CD14-positive monocyte (primary cell): ENCODE measurements around the gene RASD1. TPM values are rescaled to one million over a fixed set of nuclear protein-coding genes. Genes with fewer than 3 reads are reported as not detected.
"Not testable (repeated sequence)": the region's sequence is repeated elsewhere in the genome, so short reads cannot be mapped to it uniquely, and the experiment has no call there.

Experiments
- DNase-seq, 3 donors: peaks; one replicate each; pipeline ENCODE4 v3.0.0-alpha.2; 2011 to 2022
- H2AFZ ChIP-seq: 2 replicates; pipeline ENCODE4 v1.6.0; 2012; ENCODE audit warnings: mild to moderate bottlenecking, low read depth, low read length, inconsistent platforms; ENCODE audit not compliant: insufficient read depth, poor library complexity, severe bottlenecking
- H3K27ac ChIP-seq, 2 donors: 1 replicate in 1 of 2; 2 replicates in 1 of 2; pipeline ENCODE4 v1.5.1; 2012 to 2013; ENCODE audit warnings: low read length in 2 of 2, control low read depth in 1 of 2, inconsistent platforms in 1 of 2, low read depth in 1 of 2, mild to moderate bottlenecking in 1 of 2
- H3K27me3 ChIP-seq, 2 donors: one replicate each; pipeline versions ENCODE4 v1.6.0 to v1.6.1; 2011 to 2013; ENCODE audit warnings: low read length in 2 of 2; ENCODE audit not compliant: control insufficient read depth in 2 of 2, insufficient read depth in 2 of 2
- H3K36me3 ChIP-seq, 2 donors: replicated peaks in 1 of 2; 1 replicate in 1 of 2; 2 replicates in 1 of 2; pipeline versions ENCODE4 v1.5.1 to v1.6.1; 2012 to 2013; ENCODE audit warnings: low read length in 2 of 2, control low read depth in 1 of 2, inconsistent platforms in 1 of 2, mild to moderate bottlenecking in 1 of 2; ENCODE audit not compliant: insufficient read depth in 2 of 2, control insufficient read depth in 1 of 2
- H3K4me1 ChIP-seq, 2 donors: 1 replicate in 1 of 2; 2 replicates in 1 of 2; pipeline versions ENCODE4 v1.5.1 to v1.6.1; 2012 to 2013; ENCODE audit warnings: low read length in 2 of 2, control low read depth in 1 of 2, inconsistent platforms in 1 of 2, mild to moderate bottlenecking in 1 of 2, moderate library complexity in 1 of 2; ENCODE audit not compliant: insufficient read depth in 2 of 2, control insufficient read depth in 1 of 2
- H3K4me2 ChIP-seq: replicated peaks from 2 replicates; pipeline ENCODE3; 2012; ENCODE audit warnings: low read length, moderate library complexity, mild to moderate bottlenecking; ENCODE audit not compliant: poor library complexity, severe bottlenecking; ENCODE audit errors: extremely low read depth
- H3K4me3 ChIP-seq, 3 experiments: fragments of 200-600 bp in 1 of 3; sonication (generic) in 1 of 3; replicated peaks in 1 of 3; 1 replicate in 2 of 3; 2 replicates in 1 of 3; pipeline ENCODE4 v1.5.1; 2011 to 2013; ENCODE audit warnings: low read length in 3 of 3, mild to moderate bottlenecking in 3 of 3, control low read depth in 2 of 3, low read depth in 2 of 3, inconsistent platforms in 1 of 3, moderate library complexity in 1 of 3
- H3K79me2 ChIP-seq: 2 replicates; pipeline ENCODE4 v1.6.0; 2012; ENCODE audit warnings: mild to moderate bottlenecking, control low read depth, inconsistent platforms, low read length, moderate library complexity; ENCODE audit not compliant: insufficient read depth
- H3K9ac ChIP-seq: 2 replicates; pipeline ENCODE4 v1.6.0; 2017; ENCODE audit warnings: low read length, mild to moderate bottlenecking; ENCODE audit not compliant: insufficient read depth, poor library complexity, severe bottlenecking
- H3K9me3 ChIP-seq, 2 donors: replicated peaks in 1 of 2; 1 replicate in 1 of 2; 2 replicates in 1 of 2; pipeline versions ENCODE4 v1.5.1 to v1.6.1; 2012 to 2013; ENCODE audit warnings: low read length in 2 of 2, control low read depth in 1 of 2; ENCODE audit not compliant: control insufficient read depth in 1 of 2, insufficient read depth in 1 of 2
- H4K20me1 ChIP-seq: 2 replicates; pipeline ENCODE4 v1.6.0; 2012; ENCODE audit warnings: mild to moderate bottlenecking, low read length, control low read depth, moderate library complexity; ENCODE audit not compliant: insufficient read depth
- H3K27ac Mint-ChIP-seq, 7 donors: one replicate each; pipeline ENCODE4 v1.8.0; 2020; ENCODE audit warnings: mild to moderate bottlenecking in 7 of 7, mixed read lengths in 7 of 7, moderate library complexity in 6 of 7, inconsistent platforms in 2 of 7
- H3K27me3 Mint-ChIP-seq, 3 donors: one replicate each; pipeline ENCODE4 v1.8.0; 2021 to 2022; ENCODE audit warnings: low read depth in 3 of 3, mild to moderate bottlenecking in 3 of 3, mixed read lengths in 3 of 3, moderate library complexity in 3 of 3, inconsistent platforms in 1 of 3
- H3K36me3 Mint-ChIP-seq, 2 donors: one replicate each; pipeline ENCODE4 v1.8.0; 2020; ENCODE audit warnings: mixed read lengths in 2 of 2, inconsistent platforms in 1 of 2, mild to moderate bottlenecking in 1 of 2
- H3K4me1 Mint-ChIP-seq: one replicate; pipeline ENCODE4 v1.8.0; 2020; ENCODE audit warnings: mild to moderate bottlenecking, mixed read lengths
- H3K4me3 Mint-ChIP-seq, 2 donors: one replicate each; pipeline ENCODE4 v1.8.0; 2020; ENCODE audit warnings: mild to moderate bottlenecking in 2 of 2, mixed read lengths in 2 of 2, moderate library complexity in 1 of 2
- H3K9me3 Mint-ChIP-seq, 7 donors: one replicate each; pipeline ENCODE4 v1.8.0; 2020 to 2022; ENCODE audit warnings: mixed read lengths in 7 of 7, mild to moderate bottlenecking in 6 of 7, moderate library complexity in 6 of 7, inconsistent platforms in 2 of 7
- WGBS: methylation state at CpG from one replicate; pipeline ENCODE4 v1.1.5; 2013; ENCODE audit warnings: missing lambda C conversion rate; ENCODE audit not compliant: insufficient coverage; 5-methylcytosine and 5-hydroxymethylcytosine counted together
- intact Hi-C, 2 donors: fragments of 100-400 bp; cut with micrococcal nuclease; formaldehyde crosslinking; loops; one replicate each; pipeline versions ENCODE4 v1.15.0 to v1.15.1; 2023
- polyA plus RNA-seq, 3 donors: library from polyadenylated mRNA; depleted of rRNA in 1 of 3; unstranded in 2 of 3; stranded (reverse) in 1 of 3; fragments of 300-500 nt in 2 of 3; fragments of >200 nt in 1 of 3; fragmentation: Illumina TruSeq in 2 of 3; gene quantifications; 1 replicate in 2 of 3; 2 replicates in 1 of 3; pipeline ENCODE4 v1.2.3, GENCODE V29; 2012 to 2021
- TF ChIP-seq, protein P1 (sequence below): fragments of 200-600 bp; IDR thresholded peaks from one replicate; pipeline ENCODE4 v1.8.0; 2022; ENCODE audit warnings: antibody characterized with exemption, mild to moderate bottlenecking

The RASD1 gene
- polyA plus RNA-seq, 3 donors, result 0.88 to 12.4 (median 1.3) TPM

DNA sequence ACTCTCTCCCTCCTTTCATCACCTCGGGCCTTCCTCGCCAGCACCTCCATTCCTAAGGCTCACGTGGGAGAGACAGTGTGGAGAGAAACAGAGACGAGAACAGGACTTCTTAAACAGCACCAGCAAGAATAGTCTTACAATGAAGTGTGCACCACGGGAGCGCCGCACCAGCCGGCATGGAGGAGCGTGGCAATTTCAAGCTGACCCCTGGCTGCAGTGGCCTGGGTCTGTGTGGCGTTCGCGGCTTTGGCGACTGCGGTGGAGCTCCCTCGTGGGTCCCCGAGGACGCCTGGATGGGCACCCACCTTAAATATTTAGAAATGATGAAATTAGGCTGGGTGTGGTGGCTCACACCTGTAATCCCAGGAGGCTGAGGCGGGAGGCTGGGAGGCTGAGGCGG is 39.9 kb downstream of the RASD1 start:
- no peaks in the 10 kb centered on the region for H3K36me3 Mint-ChIP-seq
- TF ChIP-seq, protein P1, sequence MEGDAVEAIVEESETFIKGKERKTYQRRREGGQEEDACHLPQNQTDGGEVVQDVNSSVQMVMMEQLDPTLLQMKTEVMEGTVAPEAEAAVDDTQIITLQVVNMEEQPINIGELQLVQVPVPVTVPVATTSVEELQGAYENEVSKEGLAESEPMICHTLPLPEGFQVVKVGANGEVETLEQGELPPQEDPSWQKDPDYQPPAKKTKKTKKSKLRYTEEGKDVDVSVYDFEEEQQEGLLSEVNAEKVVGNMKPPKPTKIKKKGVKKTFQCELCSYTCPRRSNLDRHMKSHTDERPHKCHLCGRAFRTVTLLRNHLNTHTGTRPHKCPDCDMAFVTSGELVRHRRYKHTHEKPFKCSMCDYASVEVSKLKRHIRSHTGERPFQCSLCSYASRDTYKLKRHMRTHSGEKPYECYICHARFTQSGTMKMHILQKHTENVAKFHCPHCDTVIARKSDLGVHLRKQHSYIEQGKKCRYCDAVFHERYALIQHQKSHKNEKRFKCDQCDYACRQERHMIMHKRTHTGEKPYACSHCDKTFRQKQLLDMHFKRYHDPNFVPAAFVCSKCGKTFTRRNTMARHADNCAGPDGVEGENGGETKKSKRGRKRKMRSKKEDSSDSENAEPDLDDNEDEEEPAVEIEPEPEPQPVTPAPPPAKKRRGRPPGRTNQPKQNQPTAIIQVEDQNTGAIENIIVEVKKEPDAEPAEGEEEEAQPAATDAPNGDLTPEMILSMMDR, result no peak

DNA sequence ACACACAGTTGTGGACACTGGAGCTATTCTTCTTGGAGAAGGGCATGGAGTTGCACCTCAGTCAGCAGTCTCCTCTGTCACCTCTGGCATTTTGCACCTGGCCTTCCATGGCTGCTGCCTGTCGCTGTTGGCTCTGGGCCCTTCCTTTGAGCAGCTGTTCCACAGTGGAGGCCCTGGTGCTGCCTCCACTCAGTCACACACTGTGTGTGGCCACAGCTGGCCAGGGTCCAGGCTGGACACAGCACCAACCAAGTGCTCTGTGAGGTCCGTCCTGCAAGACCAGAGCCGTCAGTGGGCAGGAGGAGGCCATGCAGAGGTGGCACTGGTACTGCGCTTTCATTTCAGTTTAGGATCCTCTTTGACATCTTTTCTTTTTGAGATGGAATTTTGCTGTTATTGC is 41.0 kb downstream of the RASD1 start:
- H3K4me1 Mint-ChIP-seq, result no peaks in the 10 kb centered on the region
- WGBS, result 94% methylated on average over 1 of the region's 4 CpGs
- Histone ChIP-seq H3K4me2 (no peak overlapping the region), H3K79me2 (no peaks in the 10 kb centered on the region), H3K4me1 (no peaks in the 10 kb centered on the region), H3K27ac (no peak overlapping the region), H3K9ac (no peak overlapping the region), H4K20me1 (no peaks in the 10 kb centered on the region), H3K36me3 (no peaks in the 10 kb centered on the region), H2AFZ (no peak overlapping the region), H3K4me3 (no peak overlapping the region), H3K9me3 (peaks cover 0 to 3% of the 10 kb centered on the region in 2 donors), H3K27me3 (no peaks in the 10 kb centered on the region)
- H3K9me3 Mint-ChIP-seq, result peaks cover 0 to 4% (median 3%) of the 10 kb centered on the region in 7 donors
- DNase-seq, result no peak
- TF ChIP-seq, protein P1, result no peak
- H3K27ac Mint-ChIP-seq, result no peak overlapping the region
- no peak overlapping the region for H3K4me3 Mint-ChIP-seq
- no peaks in the 10 kb centered on the region for H3K36me3 Mint-ChIP-seq
- peaks cover 0 to 3% (median 2%) of the 10 kb centered on the region in 3 donors for H3K27me3 Mint-ChIP-seq
- intact Hi-C loops, result no loop called here

More for the DNA sequence above, 39.9 kb downstream of the RASD1 start:
- Histone ChIP-seq H4K20me1 (no peaks in the 10 kb centered on the region), H3K9me3 (peaks cover 0 to 3% of the 10 kb centered on the region in 2 donors), H2AFZ (no peak overlapping the region), H3K79me2 (no peaks in the 10 kb centered on the region), H3K4me1 (no peaks in the 10 kb centered on the region), H3K4me3 (no peak overlapping the region), H3K27ac (no peak overlapping the region), H3K4me2 (no peak overlapping the region), H3K36me3 (no peaks in the 10 kb centered on the region), H3K27me3 (no peaks in the 10 kb centered on the region), H3K9ac (no peak overlapping the region)
- Mint-ChIP-seq H3K4me1 (no peaks in the 10 kb centered on the region), H3K27ac (no peak overlapping the region), H3K27me3 (peaks cover 0 to 3% (median 2%) of the 10 kb centered on the region in 3 donors), H3K9me3 (peaks cover 0 to 4% (median 3%) of the 10 kb centered on the region in 7 donors), H3K4me3 (no peak overlapping the region)
- DNase-seq, result no peak
- 100% methylated on average over 5 of the region's 19 CpGs for WGBS
- intact Hi-C loops, result no loop called here

DNA sequence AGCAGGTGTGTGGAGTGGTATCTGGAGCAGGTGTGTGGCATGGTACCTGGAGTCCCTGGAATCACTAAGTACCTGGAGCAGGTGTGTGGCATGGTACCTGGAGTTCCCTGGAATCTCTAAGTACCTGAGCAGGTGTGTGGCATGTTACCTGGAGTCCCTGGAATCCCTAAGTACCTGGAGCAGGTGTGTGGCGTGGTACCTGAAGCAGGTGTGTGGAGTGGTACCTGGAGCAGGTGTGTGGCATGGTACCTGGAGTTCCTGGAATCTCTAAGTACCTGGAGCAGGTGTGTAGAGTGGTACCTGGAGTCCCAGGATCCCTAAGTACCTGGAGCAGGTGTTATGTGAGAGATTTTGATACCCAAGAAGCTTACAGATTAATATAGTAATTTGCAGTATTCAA is 41.5 kb downstream of the RASD1 start:
- H3K9me3 Mint-ChIP-seq, H3K9me3 ChIP-seq, H3K27ac ChIP-seq, intact Hi-C loops, H3K36me3 Mint-ChIP-seq, H3K4me3 Mint-ChIP-seq, H3K27me3 Mint-ChIP-seq, H3K4me1 ChIP-seq, H3K36me3 ChIP-seq, H3K4me1 Mint-ChIP-seq, H3K4me3 ChIP-seq, H3K4me2 ChIP-seq, H2AFZ ChIP-seq, H3K27ac Mint-ChIP-seq, H3K27me3 ChIP-seq, H3K9ac ChIP-seq, H4K20me1 ChIP-seq, DNase-seq, H3K79me2 ChIP-seq: not testable (repeated sequence)
- WGBS, result 87% methylated on average over 1 of the region's 1 CpG
